Chondrocyte (in vitro differentiated cells): ENCODE measurements around the gene SHKBP1. TPM values are rescaled to one million over a fixed set of nuclear protein-coding genes. Genes with fewer than 3 reads are reported as not detected.

Source experiments
- DNase-seq: peaks from one replicate; pipeline ENCODE4 v3.0.0; 2021; ENCODE audit warnings: mixed read lengths, low spot score
- H3K27ac Mint-ChIP-seq: one replicate; pipeline ENCODE4 v1.8.0; 2021; ENCODE audit warnings: mild to moderate bottlenecking, moderate library complexity, mixed read lengths; ENCODE audit not compliant: unreplicated experiment
- H3K27me3 Mint-ChIP-seq: 2 replicates; pipeline ENCODE4 v1.8.0; 2021; ENCODE audit warnings: low read depth, mixed read lengths
- H3K36me3 Mint-ChIP-seq: 2 replicates; pipeline ENCODE4 v1.8.0; 2021; ENCODE audit warnings: low read depth, mixed read lengths
- H3K4me1 Mint-ChIP-seq: 2 replicates; pipeline ENCODE4 v1.8.0; 2021; ENCODE audit warnings: low read depth, mild to moderate bottlenecking, mixed read lengths
- H3K4me3 Mint-ChIP-seq: one replicate; pipeline ENCODE4 v1.8.0; 2021; ENCODE audit warnings: mild to moderate bottlenecking, moderate library complexity, mixed read lengths; ENCODE audit not compliant: unreplicated experiment
- H3K9me3 Mint-ChIP-seq: 2 replicates; pipeline ENCODE4 v1.8.0; 2021; ENCODE audit warnings: low read depth, mixed read lengths
- CTCF ChIP-seq: fragments of 200-600 bp; sonication (generic); IDR thresholded peaks from 2 replicates; pipeline ENCODE4 v1.5.0; 2021; ENCODE audit warnings: antibody characterized with exemption, mild to moderate bottlenecking, moderate library complexity
- total RNA-seq: library from RNA; stranded (reverse); gene quantifications from 3 replicates; pipeline ENCODE4 v1.2.1, GENCODE V29; 2021

Gene SHKBP1
- total RNA-seq, 1 donor from 2014 or later = 46.8 TPM

- Mint-ChIP-seq H3K9me3 (no peaks in the 10 kb centered on the region), H3K27ac (no peak overlapping the region), H3K4me1 (peaks cover 9% of the 10 kb centered on the region), H3K4me3 (no peak overlapping the region), H3K36me3 (no peaks in the 10 kb centered on the region), H3K27me3 (peaks cover 59% of the 10 kb centered on the region)
- no peak for TF ChIP-seq CTCF
- no peak for DNase-seq
These were observed 23.8 kb upstream of the SHKBP1 start for GRCh38 chr19:40552848-40553247.

GRCh38 chr19:40553885-40554857 is 22.5 kb upstream of the SHKBP1 start:
- H3K36me3 Mint-ChIP-seq = no peaks in the 10 kb centered on the region
- H3K27me3 Mint-ChIP-seq = peaks cover 58% of the 10 kb centered on the region
- H3K9me3 Mint-ChIP-seq = no peaks in the 10 kb centered on the region
- H3K4me3 Mint-ChIP-seq = no peak overlapping the region
- no peak for DNase-seq
- no peak for TF ChIP-seq CTCF
- H3K4me1 Mint-ChIP-seq = peaks cover 5% of the 10 kb centered on the region
- H3K27ac Mint-ChIP-seq = no peak overlapping the region

GRCh38 chr19:40555978-40556689 is 20.5 kb upstream of the SHKBP1 start:
- Mint-ChIP-seq H3K27me3 (peaks cover 56% of the 10 kb centered on the region), H3K27ac (no peak overlapping the region), H3K9me3 (no peaks in the 10 kb centered on the region), H3K36me3 (no peaks in the 10 kb centered on the region), H3K4me1 (no peaks in the 10 kb centered on the region), H3K4me3 (no peak overlapping the region)
- no peak for DNase-seq
- TF ChIP-seq CTCF = no peak

GRCh38 chr19:40556953-40557530 is 19.6 kb upstream of the SHKBP1 start:
- Mint-ChIP-seq H3K4me3 (no peak overlapping the region), H3K4me1 (no peaks in the 10 kb centered on the region), H3K36me3 (no peaks in the 10 kb centered on the region), H3K9me3 (no peaks in the 10 kb centered on the region), H3K27ac (no peak overlapping the region), H3K27me3 (peaks cover 58% of the 10 kb centered on the region)
- no peak for DNase-seq
- TF ChIP-seq CTCF = no peak

GRCh38 chr19:40559394-40559793 is 17.3 kb upstream of the SHKBP1 start:
- H3K36me3 Mint-ChIP-seq = no peaks in the 10 kb centered on the region

More at GRCh38 chr19:40559394-40559793, 17.3 kb upstream of the SHKBP1 start:
- Mint-ChIP-seq H3K27me3 (peaks cover 47% of the 10 kb centered on the region), H3K4me1 (no peaks in the 10 kb centered on the region), H3K27ac (no peak overlapping the region), H3K4me3 (no peak overlapping the region), H3K9me3 (no peaks in the 10 kb centered on the region)
- TF ChIP-seq CTCF = no peak
- DNase-seq = no peak
